ENCODE measurements around the gene BRK1. TPM values are rescaled to one million over a fixed set of nuclear protein-coding genes. Genes with fewer than 3 reads are reported as not detected.
"Not testable (repeated sequence)": the region's sequence is repeated elsewhere in the genome, so short reads cannot be mapped to it uniquely, and the experiment has no call there.

BRK1 gene
- total RNA-seq, 1 donor from 2014 or later, result 203 TPM

GRCh38 chr3:10166213-10166604, 50.7 kb downstream of the BRK1 start:
- no peak overlapping the region for H3K27ac Mint-ChIP-seq (ENCODE audit: unreplicated experiment)
- peaks cover 5% of the 10 kb centered on the region for H3K36me3 Mint-ChIP-seq (ENCODE audit: low read depth, unreplicated experiment)
- no peaks in the 10 kb centered on the region for H3K27me3 Mint-ChIP-seq (ENCODE audit: unreplicated experiment)
- peaks cover 4% of the 10 kb centered on the region for H3K9me3 Mint-ChIP-seq (ENCODE audit: unreplicated experiment)
- DNase-seq (ENCODE audit: low spot score), result no peak
- no peak overlapping the region for H3K4me3 Mint-ChIP-seq (ENCODE audit: unreplicated experiment)
- no peaks in the 10 kb centered on the region for H3K4me1 Mint-ChIP-seq (ENCODE audit: unreplicated experiment)
- TF ChIP-seq CTCF (IDR thresholded peaks at IDR 0.05; ENCODE audit: unreplicated experiment), result no peak

DNA sequence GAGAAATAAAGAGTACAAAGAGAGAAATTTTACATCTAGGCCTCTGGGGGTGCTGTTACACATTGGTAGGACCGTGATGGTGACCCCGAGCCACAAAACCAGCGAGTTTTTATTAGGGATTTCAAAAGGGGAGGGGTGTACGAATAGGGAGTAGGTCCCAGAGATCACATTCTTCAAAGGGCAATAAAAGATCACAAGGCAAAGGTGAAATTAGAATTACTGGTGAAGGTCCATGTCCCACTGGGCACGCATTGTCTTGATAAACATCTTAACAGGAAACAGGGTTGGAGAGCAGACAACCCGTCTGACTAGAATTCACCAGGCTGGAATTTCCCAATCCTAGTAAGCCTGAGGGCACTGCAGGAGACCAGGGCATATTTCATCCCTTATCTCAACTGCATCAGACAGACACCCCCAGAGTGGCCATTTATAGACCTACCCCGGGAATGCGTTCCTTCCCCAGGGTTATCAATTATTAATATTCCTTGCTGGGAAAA, 53.6 kb downstream of the BRK1 start:
- H3K36me3 Mint-ChIP-seq (ENCODE audit: low read depth, unreplicated experiment), result peaks cover 5% of the 10 kb centered on the region
- no peak overlapping the region for H3K27ac Mint-ChIP-seq (ENCODE audit: unreplicated experiment)

DNA sequence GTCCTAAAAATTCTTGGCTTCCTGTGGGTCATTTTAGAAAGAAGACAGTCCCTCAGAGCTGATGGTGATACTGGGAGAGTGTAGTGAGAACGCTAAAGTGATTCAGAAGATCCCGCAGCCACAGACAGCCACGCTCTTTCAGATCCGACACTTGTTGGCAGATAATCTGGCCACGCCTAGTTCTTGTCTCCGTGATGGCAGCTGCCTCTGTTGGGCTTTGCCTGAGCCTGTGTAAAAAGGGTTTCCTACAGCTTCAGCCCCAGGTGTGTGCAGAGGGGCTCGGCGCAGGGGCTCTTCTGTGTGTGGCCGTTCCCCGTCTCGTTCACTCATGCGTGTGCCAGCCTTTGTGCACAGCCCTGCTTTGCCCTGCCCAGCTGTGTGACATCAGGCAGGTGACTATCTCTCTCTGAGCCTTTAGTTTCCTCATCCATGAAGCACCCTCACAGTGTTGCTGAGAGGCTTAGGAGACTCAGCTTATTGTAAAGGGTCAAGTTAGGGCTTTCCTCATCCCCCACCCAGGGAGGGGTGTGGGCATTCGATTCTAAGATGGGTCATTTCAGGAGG, 55.5 kb downstream of the BRK1 start:
- no peak for TF ChIP-seq CTCF (IDR thresholded peaks at IDR 0.05; ENCODE audit: unreplicated experiment)
- Mint-ChIP-seq H3K4me3 (ENCODE audit: unreplicated experiment) (no peak overlapping the region), H3K4me1 (ENCODE audit: unreplicated experiment) (no peaks in the 10 kb centered on the region), H3K27ac (ENCODE audit: unreplicated experiment) (no peak overlapping the region), H3K27me3 (ENCODE audit: unreplicated experiment) (no peaks in the 10 kb centered on the region), H3K9me3 (ENCODE audit: unreplicated experiment) (peaks cover 4% of the 10 kb centered on the region), H3K36me3 (ENCODE audit: low read depth, unreplicated experiment) (peaks cover 5% of the 10 kb centered on the region)
- DNase-seq (ENCODE audit: low spot score), result no peak

More for the DNA sequence above, 53.6 kb downstream of the BRK1 start:
- H3K9me3 Mint-ChIP-seq (ENCODE audit: unreplicated experiment), result peaks cover 4% of the 10 kb centered on the region
- no peak for DNase-seq (ENCODE audit: low spot score)
- no peak for TF ChIP-seq CTCF (IDR thresholded peaks at IDR 0.05; ENCODE audit: unreplicated experiment)
- no peaks in the 10 kb centered on the region for H3K4me1 Mint-ChIP-seq (ENCODE audit: unreplicated experiment)
- no peaks in the 10 kb centered on the region for H3K27me3 Mint-ChIP-seq (ENCODE audit: unreplicated experiment)
- H3K4me3 Mint-ChIP-seq (ENCODE audit: unreplicated experiment), result peak overlapping the region; percentile 22

DNA sequence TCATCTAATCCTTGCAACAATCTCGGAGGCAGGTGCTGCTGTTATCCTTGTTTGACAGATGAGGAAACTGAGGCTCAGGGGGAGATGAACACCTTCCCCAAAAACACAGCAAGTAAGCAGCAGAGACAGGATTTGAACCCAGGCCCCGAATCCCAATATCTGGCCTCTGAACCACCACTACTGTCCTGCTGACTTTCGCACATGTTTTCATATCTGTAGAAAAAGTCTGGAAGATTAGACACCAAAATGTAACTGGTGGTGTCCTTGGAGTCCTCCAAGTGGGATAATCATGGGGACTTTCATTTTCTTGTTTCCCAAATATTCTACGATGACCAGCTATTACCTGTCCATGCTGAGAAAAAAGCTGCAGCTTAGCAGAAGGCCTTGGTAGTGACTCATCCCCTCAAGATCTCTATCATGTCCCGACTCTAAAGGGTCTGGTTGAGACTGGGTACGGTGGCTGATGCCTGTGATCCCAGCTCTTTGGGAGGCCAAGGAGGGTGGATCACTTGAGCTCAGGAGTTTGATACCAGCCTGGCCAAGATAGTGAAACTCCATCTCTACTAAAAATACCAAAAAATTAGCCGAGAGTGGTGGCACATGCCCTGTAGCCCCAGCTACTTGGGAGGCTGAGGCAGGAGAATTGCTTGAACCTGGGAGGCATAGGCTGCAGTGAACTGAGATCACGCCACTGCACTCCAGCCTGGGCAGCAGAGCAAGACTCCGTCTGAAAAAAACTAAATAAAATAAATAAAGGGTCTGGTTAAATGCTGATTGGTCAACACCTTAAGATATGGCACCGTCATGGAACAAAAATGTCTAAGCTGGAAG, 57.8 kb downstream of the BRK1 start:
- Mint-ChIP-seq H3K27ac (ENCODE audit: unreplicated experiment) (no peak overlapping the region), H3K4me1 (ENCODE audit: unreplicated experiment) (no peaks in the 10 kb centered on the region), H3K4me3 (ENCODE audit: unreplicated experiment) (no peak overlapping the region), H3K9me3 (ENCODE audit: unreplicated experiment) (peaks cover 4% of the 10 kb centered on the region), H3K36me3 (ENCODE audit: low read depth, unreplicated experiment) (peaks cover 5% of the 10 kb centered on the region), H3K27me3 (ENCODE audit: unreplicated experiment) (no peaks in the 10 kb centered on the region)
- no peak for TF ChIP-seq CTCF (IDR thresholded peaks at IDR 0.05; ENCODE audit: unreplicated experiment)
- no peak for DNase-seq (ENCODE audit: low spot score)

- no peak for DNase-seq (ENCODE audit: low spot score)
- Mint-ChIP-seq H3K4me3 (ENCODE audit: unreplicated experiment) (no peak overlapping the region), H3K36me3 (ENCODE audit: low read depth, unreplicated experiment) (peaks cover under 1% of the 10 kb centered on the region), H3K4me1 (ENCODE audit: unreplicated experiment) (no peaks in the 10 kb centered on the region), H3K27me3 (ENCODE audit: unreplicated experiment) (no peaks in the 10 kb centered on the region), H3K9me3 (ENCODE audit: unreplicated experiment) (no peaks in the 10 kb centered on the region), H3K27ac (ENCODE audit: unreplicated experiment) (no peak overlapping the region)
- no peak for TF ChIP-seq CTCF (IDR thresholded peaks at IDR 0.05; ENCODE audit: unreplicated experiment)
These were observed 58.5 kb downstream of the BRK1 start for GRCh38 chr3:10173926-10174435.

DNA sequence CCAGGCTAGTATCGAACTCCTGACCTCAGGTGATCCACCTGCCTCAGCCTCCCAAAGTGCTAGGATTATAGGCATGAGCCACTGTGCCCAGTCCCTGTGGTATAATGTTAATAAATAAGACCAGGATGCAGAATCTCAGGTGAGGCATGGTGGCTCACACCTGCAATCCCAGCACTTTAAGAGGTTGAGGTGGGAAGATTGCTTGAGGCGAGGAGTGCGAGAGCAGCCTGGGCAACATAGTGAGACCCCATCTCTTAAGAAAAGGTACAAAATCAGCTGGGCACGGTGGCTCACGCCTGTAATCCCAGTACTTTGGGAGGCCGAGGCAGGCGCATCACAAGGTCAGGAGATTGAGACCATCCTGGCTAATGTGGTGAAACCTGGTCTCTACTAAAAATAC, 59.9 kb downstream of the BRK1 start:
- not testable (repeated sequence) for H3K4me1 Mint-ChIP-seq (ENCODE audit: unreplicated experiment); DNase-seq (ENCODE audit: low spot score); H3K27me3 Mint-ChIP-seq (ENCODE audit: unreplicated experiment); H3K9me3 Mint-ChIP-seq (ENCODE audit: unreplicated experiment); H3K36me3 Mint-ChIP-seq (ENCODE audit: low read depth, unreplicated experiment); H3K27ac Mint-ChIP-seq (ENCODE audit: unreplicated experiment); H3K4me3 Mint-ChIP-seq (ENCODE audit: unreplicated experiment)

DNA sequence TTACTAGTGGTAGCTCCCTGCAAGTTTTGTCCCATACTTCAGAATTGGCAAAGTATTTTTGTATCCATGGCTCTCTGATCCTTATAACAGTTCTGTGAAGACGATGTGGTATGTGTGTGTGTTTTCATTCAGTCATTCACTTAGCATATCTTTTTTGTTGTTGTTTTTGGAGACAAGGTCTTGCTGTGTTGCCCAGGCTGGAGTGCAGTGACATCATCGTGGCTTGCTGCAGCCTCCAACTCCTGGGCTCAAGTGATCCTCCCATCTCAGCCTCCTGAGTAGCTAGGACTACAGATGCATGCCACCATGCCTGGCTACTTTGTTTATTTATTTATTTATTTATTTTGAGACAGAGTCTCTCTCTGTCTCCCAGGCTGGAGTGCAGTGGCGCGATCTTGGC, 60.7 kb downstream of the BRK1 start:
- not testable (repeated sequence) for H3K27ac Mint-ChIP-seq (ENCODE audit: unreplicated experiment); H3K36me3 Mint-ChIP-seq (ENCODE audit: low read depth, unreplicated experiment); H3K9me3 Mint-ChIP-seq (ENCODE audit: unreplicated experiment); H3K27me3 Mint-ChIP-seq (ENCODE audit: unreplicated experiment); H3K4me3 Mint-ChIP-seq (ENCODE audit: unreplicated experiment); DNase-seq (ENCODE audit: low spot score); H3K4me1 Mint-ChIP-seq (ENCODE audit: unreplicated experiment)

Data from endothelial cell (in vitro differentiated cells).